ENCODE measurements around the gene AKAP8.
"Not testable (repeated sequence)": the region's sequence is repeated elsewhere in the genome, so short reads cannot be mapped to it uniquely, and the experiment has no call there.

The AKAP8 gene

DNA sequence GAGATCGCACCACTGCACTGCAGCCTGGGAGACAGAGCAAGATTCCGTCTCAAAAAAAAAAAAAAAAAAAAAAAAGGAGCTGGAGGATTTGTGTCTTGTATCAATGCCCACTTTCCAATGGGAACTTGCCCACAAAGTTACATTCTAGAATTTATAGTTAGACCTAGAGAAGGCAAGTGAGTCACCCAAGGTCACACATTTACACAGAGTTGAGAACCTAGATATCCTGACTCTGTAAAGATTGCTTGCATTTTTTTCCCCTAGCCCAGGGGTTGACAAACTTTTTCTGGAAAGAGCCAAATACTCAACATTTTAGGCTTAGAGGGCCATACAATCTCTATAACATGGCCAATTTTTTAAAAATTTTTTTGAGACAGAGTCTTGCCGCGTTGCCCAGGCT lies 39.5 kb downstream of the AKAP8 start:
- Histone ChIP-seq H3K4me3 (ENCODE audit: insufficient read length, low read depth) (no peak overlapping the region), H3K9me3 (ENCODE audit: insufficient read depth, low read length) (no peaks in the 10 kb centered on the region), H3K9ac (ENCODE audit: insufficient read length, low read depth) (no peak overlapping the region), H3K4me1 (ENCODE audit: insufficient read depth, insufficient read length) (no peaks in the 10 kb centered on the region), H3K36me3 (ENCODE audit: insufficient read depth, insufficient read length, low read length) (peaks cover 32% of the 10 kb centered on the region), H3K27me3 (ENCODE audit: insufficient read depth, insufficient read length) (no peaks in the 10 kb centered on the region)
- TF ChIP-seq ZNF274 (IDR thresholded peaks at IDR 0.05; ENCODE audit: low read depth, low read length), result no peak
- no peak for TF ChIP-seq YY1 (IDR thresholded peaks at IDR 0.05; ENCODE audit: insufficient read depth, insufficient read length)
- TF ChIP-seq SUZ12 (IDR thresholded peaks at IDR 0.05; ENCODE audit: extremely low read depth, insufficient read depth, insufficient read length), result no peak
- DNase-seq (ENCODE audit: low read depth, low spot score), result no peak

GRCh38 chr19:15337202-15337601 lies 42.4 kb downstream of the AKAP8 start:
- H3K36me3 ChIP-seq (ENCODE audit: insufficient read depth, insufficient read length, low read length), result peaks cover 16% of the 10 kb centered on the region
- DNase-seq (ENCODE audit: low read depth, low spot score), result no peak
- H3K27me3 ChIP-seq (ENCODE audit: insufficient read depth, insufficient read length), result no peaks in the 10 kb centered on the region
- H3K9me3 ChIP-seq (ENCODE audit: insufficient read depth, low read length), result no peaks in the 10 kb centered on the region
- no peak overlapping the region for H3K9ac ChIP-seq (ENCODE audit: insufficient read length, low read depth)
- no peak overlapping the region for H3K4me3 ChIP-seq (ENCODE audit: insufficient read length, low read depth)
- TF ChIP-seq ZNF274 (IDR thresholded peaks at IDR 0.05; ENCODE audit: low read depth, low read length), result no peak
- TF ChIP-seq YY1 (IDR thresholded peaks at IDR 0.05; ENCODE audit: insufficient read depth, insufficient read length), result no peak
- no peak for TF ChIP-seq SUZ12 (IDR thresholded peaks at IDR 0.05; ENCODE audit: extremely low read depth, insufficient read depth, insufficient read length)
- peaks cover 3% of the 10 kb centered on the region for H3K4me1 ChIP-seq (ENCODE audit: insufficient read depth, insufficient read length)

DNA sequence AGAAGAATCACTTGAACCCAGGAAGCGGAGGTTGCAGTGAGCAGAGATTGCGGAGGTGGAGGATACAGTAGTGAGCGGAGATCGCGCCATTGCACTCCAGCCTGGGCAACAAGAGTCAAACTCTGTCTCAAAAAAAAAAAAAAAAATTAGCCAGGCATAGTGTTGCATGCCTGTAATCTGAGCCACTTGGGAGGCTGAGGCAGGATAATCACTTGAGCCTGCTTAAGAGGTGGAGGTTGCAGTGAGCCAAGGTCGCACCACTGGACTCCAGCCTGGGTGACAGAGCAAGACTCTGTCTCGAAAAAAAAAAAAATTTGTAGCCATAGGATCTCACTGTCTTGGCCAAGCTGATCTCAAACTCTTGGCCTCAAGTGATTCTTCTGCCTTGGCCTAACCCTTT lies 43.6 kb downstream of the AKAP8 start:
- H3K36me3 ChIP-seq (ENCODE audit: insufficient read depth, insufficient read length, low read length), result peaks cover 13% of the 10 kb centered on the region
- not testable (repeated sequence) for H3K27me3 ChIP-seq (ENCODE audit: insufficient read depth, insufficient read length); H3K4me1 ChIP-seq (ENCODE audit: insufficient read depth, insufficient read length); H3K9ac ChIP-seq (ENCODE audit: insufficient read length, low read depth); DNase-seq (ENCODE audit: low read depth, low spot score); H3K4me3 ChIP-seq (ENCODE audit: insufficient read length, low read depth); H3K9me3 ChIP-seq (ENCODE audit: insufficient read depth, low read length)

- H3K9me3 ChIP-seq (ENCODE audit: insufficient read depth, low read length), result no peaks in the 10 kb centered on the region
- TF ChIP-seq SUZ12 (IDR thresholded peaks at IDR 0.05; ENCODE audit: extremely low read depth, insufficient read depth, insufficient read length) (no peak), ZNF274 (IDR thresholded peaks at IDR 0.05; ENCODE audit: low read depth, low read length) (no peak), YY1 (IDR thresholded peaks at IDR 0.05; ENCODE audit: insufficient read depth, insufficient read length) (no peak)
- peak within 1 kb of the TSS; percentile 97 for H3K9ac ChIP-seq (ENCODE audit: insufficient read length, low read depth)
- DNase-seq (ENCODE audit: low read depth, low spot score), result no peak
- H3K36me3 ChIP-seq (ENCODE audit: insufficient read depth, insufficient read length, low read length), result peaks cover 14% of the 10 kb centered on the region
- H3K4me3 ChIP-seq (ENCODE audit: insufficient read length, low read depth), result peak within 1 kb of the TSS; percentile 97
- peaks cover 3% of the 10 kb centered on the region for H3K4me1 ChIP-seq (ENCODE audit: insufficient read depth, insufficient read length)
- no peaks in the 10 kb centered on the region for H3K27me3 ChIP-seq (ENCODE audit: insufficient read depth, insufficient read length)
Measured at GRCh38 chr19:15332311-15332996, 47.1 kb downstream of the AKAP8 start, which contains the start of gene BRD4. TSS of gene BRD4 (minus strand) at chr19:15332539. CDS start at chr19:15273099, 59,440 bp downstream.

DNA sequence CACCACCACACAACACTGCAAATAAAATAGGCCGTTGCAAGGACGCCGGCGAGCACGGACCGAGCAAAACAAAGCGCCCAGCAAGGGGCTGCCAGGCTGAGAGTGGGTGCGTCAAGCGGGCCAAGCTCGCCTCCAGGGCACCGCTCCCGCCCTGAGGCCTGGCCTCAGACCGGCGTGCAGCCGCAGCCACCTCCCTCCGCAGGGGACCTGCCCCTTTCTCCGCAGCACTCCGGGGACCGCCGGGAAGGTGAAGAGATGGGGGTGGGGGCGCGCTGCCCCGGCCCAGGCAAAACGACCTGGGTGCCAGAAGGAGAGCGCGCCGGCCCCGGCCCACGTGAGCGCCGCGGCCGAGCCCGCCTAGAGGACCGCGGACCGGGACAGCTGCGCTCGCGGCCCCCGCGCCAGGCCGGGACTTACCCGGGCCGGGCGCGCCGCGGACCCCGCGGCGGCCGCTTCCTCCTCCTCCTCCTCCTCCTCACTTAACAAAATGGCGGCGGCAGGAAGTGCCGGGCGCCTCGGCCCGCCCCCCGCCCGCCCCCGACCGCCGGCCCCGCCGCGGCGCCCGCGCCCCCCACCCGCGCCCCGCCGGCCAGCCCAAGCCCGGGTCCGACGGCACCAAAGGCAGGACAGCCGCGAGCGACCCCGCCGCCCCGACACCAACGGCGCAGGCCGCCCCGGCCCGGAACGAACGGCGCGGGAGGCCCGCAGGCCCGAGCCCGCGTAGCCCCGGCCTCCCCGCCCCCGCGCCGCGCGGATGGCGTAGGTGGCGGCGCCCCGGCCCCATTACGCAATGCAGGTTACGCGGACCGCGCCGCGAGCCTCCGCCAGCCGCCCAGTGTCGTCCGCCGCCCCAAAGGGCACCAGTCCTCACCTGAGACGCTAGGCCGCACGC lies 47.9 kb downstream of the AKAP8 start:
- H3K4me1 ChIP-seq (ENCODE audit: insufficient read depth, insufficient read length), result peaks cover 3% of the 10 kb centered on the region
- H3K9me3 ChIP-seq (ENCODE audit: insufficient read depth, low read length), result no peaks in the 10 kb centered on the region
- peak overlapping the region; percentile 97 for H3K4me3 ChIP-seq (ENCODE audit: insufficient read length, low read depth)
- peaks cover 8% of the 10 kb centered on the region for H3K36me3 ChIP-seq (ENCODE audit: insufficient read depth, insufficient read length, low read length)
- no peaks in the 10 kb centered on the region for H3K27me3 ChIP-seq (ENCODE audit: insufficient read depth, insufficient read length)
- no peak for DNase-seq (ENCODE audit: low read depth, low spot score)
- TF ChIP-seq YY1 (IDR thresholded peaks at IDR 0.05; ENCODE audit: insufficient read depth, insufficient read length) (peak; percentile 17), SUZ12 (IDR thresholded peaks at IDR 0.05; ENCODE audit: extremely low read depth, insufficient read depth, insufficient read length) (no peak)
- peak overlapping the region; percentile 97 for H3K9ac ChIP-seq (ENCODE audit: insufficient read length, low read depth)

- Histone ChIP-seq H3K9me3 (ENCODE audit: insufficient read depth, low read length) (no peaks in the 10 kb centered on the region), H3K36me3 (ENCODE audit: insufficient read depth, insufficient read length, low read length) (peaks cover 10% of the 10 kb centered on the region), H3K27me3 (ENCODE audit: insufficient read depth, insufficient read length) (no peaks in the 10 kb centered on the region), H3K9ac (ENCODE audit: insufficient read length, low read depth) (peak overlapping the region; percentile 97), H3K4me1 (ENCODE audit: insufficient read depth, insufficient read length) (peaks cover 3% of the 10 kb centered on the region), H3K4me3 (ENCODE audit: insufficient read length, low read depth) (peak overlapping the region; percentile 97)
- no peak for DNase-seq (ENCODE audit: low read depth, low spot score)
- TF ChIP-seq SUZ12 (IDR thresholded peaks at IDR 0.05; ENCODE audit: extremely low read depth, insufficient read depth, insufficient read length) (no peak), YY1 (IDR thresholded peaks at IDR 0.05; ENCODE audit: insufficient read depth, insufficient read length) (no peak), ZNF274 (IDR thresholded peaks at IDR 0.05; ENCODE audit: low read depth, low read length) (no peak)
Measured at GRCh38 chr19:15330801-15331418, 48.7 kb downstream of the AKAP8 start.

- DNase-seq (ENCODE audit: low read depth, low spot score), result no peak
- TF ChIP-seq ZNF274 (IDR thresholded peaks at IDR 0.05; ENCODE audit: low read depth, low read length) (no peak), SUZ12 (IDR thresholded peaks at IDR 0.05; ENCODE audit: extremely low read depth, insufficient read depth, insufficient read length) (no peak), YY1 (IDR thresholded peaks at IDR 0.05; ENCODE audit: insufficient read depth, insufficient read length) (no peak)
- H3K27me3 ChIP-seq (ENCODE audit: insufficient read depth, insufficient read length), result no peaks in the 10 kb centered on the region
- H3K36me3 ChIP-seq (ENCODE audit: insufficient read depth, insufficient read length, low read length), result peaks cover 14% of the 10 kb centered on the region
- H3K9ac ChIP-seq (ENCODE audit: insufficient read length, low read depth), result no peak overlapping the region
- no peaks in the 10 kb centered on the region for H3K9me3 ChIP-seq (ENCODE audit: insufficient read depth, low read length)
- H3K4me3 ChIP-seq (ENCODE audit: insufficient read length, low read depth), result no peak overlapping the region
- peaks cover 13% of the 10 kb centered on the region for H3K4me1 ChIP-seq (ENCODE audit: insufficient read depth, insufficient read length)
Measured at GRCh38 chr19:15328312-15328711, 51.3 kb downstream of the AKAP8 start.

Measured in NT2/D1 (cell line).